HG02610 (cell line): Measurements from ENCODE around the gene SYT2.
"Not testable (repeated sequence)": the region's sequence is repeated elsewhere in the genome, so short reads cannot be mapped to it uniquely, and the experiment has no call there.

ENCODE experiments used
- ATAC-seq: cut with Tn5 transposase; IDR thresholded peaks from one replicate; pipeline ENCODE4 v1.9.1; 2021; ENCODE audit warnings: mild to moderate bottlenecking, moderate library complexity; ENCODE audit not compliant: unreplicated experiment

The SYT2 gene

GRCh38 chr1:202625416-202626360, 84.6 kb downstream of the SYT2 start:
- ATAC-seq, result no peak

DNA sequence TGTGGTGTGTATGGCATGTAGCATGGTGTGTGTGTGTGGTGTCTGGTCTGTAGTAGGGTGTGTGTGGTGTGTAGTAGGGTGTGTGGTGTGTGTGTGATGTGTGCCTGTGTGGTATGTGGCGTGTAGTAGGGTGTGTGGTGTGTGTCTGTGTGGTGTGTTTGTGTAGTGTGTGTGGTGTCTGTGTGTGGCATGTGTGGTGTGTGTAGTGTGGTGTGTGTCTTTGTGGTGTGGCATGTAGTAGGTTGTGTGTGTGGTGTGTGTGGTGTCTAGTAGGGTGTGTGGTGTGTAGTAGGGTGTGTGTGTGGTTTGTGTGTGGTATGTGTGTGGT, 85.5 kb downstream of the SYT2 start:
- no peak for ATAC-seq

DNA sequence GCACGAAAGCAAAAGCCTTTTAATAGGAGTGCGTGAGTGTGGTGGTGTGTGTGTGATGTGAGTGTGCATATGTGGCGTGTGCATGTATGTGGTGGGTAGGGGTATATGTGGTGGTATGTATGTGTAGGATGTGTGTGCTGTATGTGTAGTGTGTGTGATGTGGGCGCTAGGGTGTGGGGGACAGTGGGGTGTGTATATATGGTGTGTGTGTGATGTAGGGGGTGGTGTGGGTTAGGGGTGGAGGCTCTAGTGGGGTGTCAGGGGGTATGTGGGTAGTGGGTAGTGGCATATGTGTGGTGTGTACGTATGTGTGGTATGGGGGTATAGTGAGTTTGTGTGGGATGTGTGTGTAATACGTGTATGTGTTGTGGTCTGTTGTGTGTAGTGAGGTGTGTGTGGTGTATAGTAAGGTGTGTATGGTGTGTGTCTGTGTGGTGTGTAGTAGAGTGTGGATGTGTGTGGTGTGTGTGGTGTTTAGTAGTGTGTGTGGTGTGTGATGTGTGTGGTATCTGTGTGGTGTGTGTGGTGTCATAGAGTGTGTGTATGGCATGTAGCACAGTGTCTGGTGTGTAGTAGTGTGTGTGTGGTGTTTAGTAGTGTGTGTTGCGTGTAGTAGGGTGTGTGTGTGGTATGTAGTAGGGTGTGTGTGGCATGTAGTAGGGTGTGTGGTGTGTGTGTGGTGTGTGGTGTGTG, 86.0 kb downstream of the SYT2 start:
- ATAC-seq, result no peak

DNA sequence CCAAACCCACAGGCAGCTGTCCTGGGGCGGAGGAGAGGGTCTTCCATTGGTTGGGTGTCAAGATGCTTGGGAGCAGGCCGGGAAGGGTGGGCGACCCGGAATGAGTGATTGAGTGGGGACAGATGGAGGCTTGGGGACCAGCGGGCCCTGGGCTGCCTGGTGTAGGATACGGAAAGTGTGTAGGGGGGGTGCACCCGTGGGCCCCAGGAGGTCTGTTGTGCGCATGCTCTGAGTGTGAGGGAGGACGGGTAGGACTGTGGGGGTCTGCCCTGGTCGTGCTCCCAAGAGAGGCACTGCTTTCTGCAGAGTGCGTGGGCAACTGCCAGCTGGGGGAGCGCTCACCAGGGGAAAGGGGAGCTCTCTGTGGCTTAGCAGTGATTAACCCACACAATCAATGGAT, 86.8 kb downstream of the SYT2 start:
- not testable (repeated sequence) for ATAC-seq

DNA sequence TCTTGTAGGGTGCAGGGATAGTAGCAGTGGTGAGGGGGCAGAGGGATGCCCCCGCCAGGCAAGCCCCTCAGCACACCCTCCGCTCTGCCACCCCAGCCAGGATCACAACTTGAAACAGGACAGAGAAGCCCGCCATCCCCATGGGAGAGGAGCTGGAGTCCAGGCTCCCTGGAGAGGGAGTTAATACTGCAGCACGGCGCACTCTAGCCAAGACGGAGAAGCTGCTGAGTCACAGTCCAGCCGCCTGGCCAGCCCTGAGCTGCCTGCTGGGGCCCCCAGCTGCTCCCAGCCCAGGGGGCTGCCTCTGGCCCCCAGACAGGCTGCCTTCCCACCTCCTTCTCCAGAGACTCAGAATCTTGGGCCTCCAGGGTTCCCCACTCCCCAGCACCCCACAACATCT, 87.2 kb downstream of the SYT2 start:
- ATAC-seq, result no peak

DNA sequence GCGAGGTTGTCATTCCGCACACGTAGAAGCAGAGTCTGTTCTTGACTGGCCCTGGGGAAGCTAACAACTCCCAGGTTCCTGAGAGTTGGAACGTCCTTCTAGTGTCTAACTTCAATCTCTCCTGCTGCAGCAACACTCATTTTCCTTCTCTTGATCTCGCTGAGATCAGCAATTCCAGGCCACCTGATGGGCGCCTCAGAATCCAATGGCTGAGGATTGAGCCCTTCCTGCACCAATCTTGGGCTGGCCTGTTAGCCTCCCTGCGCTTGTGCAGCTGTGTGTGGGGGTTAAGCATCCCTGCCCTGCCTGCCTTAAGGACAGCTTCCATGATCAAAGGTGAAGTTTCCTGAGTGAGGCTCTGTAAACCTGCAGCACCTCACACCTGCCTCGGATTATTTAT, 87.9 kb downstream of the SYT2 start:
- ATAC-seq, result no peak

DNA sequence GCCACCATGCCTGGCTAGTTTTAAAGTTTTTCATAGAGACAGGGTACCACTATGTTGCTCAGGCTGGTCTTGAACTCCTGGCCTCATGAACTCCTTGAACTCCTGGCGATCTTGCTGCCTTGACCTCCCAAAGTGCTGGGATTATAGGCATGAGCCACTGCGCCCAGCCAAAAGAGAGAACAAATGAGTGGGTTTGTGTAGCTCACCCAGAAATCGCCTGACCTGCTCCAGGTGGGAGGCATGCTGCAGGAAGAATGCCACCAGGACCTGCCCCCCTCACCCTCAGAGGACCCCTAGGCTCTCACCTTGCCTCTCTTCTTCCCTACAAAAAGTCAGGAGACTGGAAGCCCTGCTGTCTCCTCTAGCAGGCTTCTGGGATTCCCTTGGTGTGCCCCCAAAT, 88.8 kb downstream of the SYT2 start:
- ATAC-seq, result no peak

GRCh38 chr1:202620036-202620435, 90.2 kb downstream of the SYT2 start:
- not testable (repeated sequence) for ATAC-seq

DNA sequence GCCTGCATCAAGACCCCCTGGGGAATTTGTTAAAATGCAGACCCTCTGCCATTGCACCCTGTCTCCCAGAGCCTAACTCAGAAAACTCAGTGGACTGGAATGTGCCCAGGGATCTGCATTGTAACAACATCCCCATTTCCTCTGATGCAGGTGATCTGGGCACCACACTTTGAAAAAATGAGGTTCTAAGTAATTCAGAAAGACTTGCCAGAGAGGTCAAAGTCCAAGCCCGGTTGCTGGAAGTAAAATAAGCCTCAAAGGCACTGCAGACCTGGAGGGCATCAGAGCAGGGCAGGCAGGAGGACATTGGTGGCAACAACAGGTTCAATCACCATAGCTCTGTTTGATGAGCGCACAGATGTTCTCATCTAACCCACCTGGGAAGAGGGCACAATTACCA, 90.7 kb downstream of the SYT2 start:
- no peak for ATAC-seq

DNA sequence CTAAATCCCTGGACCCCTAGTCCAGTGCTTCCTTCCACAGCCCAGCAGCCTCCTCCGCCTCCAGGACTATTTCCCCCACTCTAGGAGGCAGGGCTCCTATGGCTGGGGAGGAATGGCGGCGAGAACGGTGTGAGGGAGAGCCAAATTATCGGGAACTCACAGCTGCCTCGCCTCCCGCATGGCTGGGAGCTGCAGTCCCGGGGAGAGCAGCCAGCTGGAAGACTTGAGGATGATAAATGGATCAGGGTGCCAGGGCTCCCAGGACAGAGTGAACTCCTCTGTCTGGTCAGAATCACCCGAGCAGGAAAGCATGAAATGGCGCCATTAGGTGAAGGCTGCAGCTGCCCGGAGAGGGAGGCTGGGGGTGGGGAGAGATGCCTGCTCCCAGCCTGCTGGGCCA, 91.2 kb downstream of the SYT2 start:
- ATAC-seq, result not testable (repeated sequence)

DNA sequence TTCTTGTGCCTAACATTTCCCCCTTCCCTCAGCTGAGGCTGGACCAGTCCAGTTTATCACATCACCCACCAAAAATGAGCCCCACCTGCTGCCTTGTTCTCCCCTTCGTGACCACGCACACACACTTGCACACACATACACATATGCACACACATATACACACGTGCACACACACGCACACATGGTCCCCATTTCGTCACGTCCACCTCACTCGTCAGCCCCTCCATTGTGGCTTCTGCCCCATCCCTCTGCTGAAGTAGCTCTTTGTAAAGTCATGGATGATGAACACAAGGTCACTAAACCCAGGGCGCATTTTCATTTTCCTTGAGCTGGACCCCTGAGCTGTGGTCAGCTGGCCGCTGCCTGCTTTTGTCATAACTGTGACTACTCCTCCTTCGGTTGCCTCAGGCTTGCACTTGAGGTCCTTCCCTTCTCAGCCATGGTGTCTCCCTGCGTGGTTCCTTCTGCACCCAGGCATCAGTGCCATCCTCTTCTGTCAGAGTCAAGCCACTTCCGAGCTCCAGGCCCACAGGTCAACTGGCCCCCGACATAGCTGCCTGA, 93.8 kb downstream of the SYT2 start:
- ATAC-seq, result peak; percentile 23

GRCh38 chr1:202615501-202616354, 94.5 kb downstream of the SYT2 start:
- peak; percentile 75 for ATAC-seq

GRCh38 chr1:202615208-202615500, 95.1 kb downstream of the SYT2 start:
- ATAC-seq, result not testable (repeated sequence)

DNA sequence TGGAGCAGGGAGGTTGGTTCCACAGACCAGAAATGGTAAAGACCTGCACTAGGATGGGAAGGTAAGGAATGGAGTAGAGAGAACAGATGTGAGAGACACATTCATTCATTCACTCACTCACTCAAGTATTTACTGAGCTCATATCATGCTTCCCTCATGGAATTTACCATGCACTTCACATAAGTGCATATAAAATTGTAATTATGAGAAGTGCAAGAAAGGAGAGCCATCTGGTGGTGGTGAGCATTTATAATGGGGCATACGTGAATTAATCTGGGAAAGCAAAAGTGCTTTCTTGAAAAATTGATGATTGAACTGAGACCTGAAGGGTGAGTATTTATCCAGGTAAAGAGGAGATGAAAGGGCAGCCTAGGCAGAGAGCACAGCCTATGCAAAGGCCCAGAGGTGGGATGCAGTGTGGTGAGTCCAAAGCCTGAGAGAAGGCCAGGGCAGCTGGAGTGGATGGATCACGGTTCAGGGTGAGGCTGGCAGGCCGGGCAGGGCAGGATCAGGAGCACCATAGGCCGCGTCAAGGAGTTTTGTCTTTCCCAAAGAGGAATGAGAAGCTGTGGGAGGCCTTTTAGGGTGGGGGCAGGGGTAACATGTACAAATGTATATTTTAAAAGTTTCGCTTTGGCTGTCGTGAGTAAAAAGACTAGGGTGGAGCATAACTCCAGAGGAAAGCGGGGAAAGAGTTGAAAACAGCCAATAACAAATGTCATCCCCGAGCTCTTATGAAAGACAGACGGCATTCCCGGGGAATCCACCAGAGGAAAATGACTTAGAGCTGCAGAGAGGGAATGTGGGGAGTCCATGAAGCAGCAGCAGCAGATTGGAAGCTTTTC, 95.7 kb downstream of the SYT2 start:
- not testable (repeated sequence) for ATAC-seq

DNA sequence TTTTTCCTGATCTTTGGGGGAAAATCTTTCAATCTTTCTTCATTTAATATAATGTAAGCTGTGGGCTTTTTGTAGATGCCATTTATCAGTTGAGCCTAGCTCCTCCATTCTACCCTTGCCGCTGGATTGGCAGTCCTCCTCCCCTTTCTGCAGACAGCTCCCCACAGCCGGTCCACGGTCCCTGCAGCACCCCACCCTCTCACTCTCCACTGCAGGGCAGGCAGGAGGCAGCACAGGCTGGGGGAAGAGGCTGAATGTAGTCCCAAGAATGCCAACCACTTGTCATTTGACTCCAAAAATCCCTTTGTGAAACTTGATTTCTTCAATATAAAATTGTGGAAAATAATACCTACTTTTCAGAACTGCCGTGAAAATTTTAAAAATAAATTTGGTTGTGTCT, 96.7 kb downstream of the SYT2 start:
- ATAC-seq, result no peak

DNA sequence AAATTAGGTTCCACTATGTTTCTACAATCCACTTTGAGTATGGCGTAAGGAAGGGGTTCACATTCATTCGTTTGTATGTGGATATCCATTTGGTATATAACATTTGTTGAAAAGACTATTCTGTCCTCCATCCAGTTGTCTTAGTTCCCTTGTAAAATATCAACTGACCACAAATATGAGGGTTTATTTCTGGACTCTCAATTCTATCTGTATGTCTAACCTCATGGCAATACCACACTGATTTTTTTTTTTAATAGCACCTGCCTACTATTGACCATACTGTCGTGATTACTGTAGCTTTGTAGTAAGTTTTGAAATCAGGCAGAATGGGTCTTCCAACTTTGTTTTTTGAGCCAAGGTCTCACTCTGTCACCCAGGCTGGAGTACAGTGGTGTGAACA, 98.2 kb downstream of the SYT2 start:
- ATAC-seq, result not testable (repeated sequence)

DNA sequence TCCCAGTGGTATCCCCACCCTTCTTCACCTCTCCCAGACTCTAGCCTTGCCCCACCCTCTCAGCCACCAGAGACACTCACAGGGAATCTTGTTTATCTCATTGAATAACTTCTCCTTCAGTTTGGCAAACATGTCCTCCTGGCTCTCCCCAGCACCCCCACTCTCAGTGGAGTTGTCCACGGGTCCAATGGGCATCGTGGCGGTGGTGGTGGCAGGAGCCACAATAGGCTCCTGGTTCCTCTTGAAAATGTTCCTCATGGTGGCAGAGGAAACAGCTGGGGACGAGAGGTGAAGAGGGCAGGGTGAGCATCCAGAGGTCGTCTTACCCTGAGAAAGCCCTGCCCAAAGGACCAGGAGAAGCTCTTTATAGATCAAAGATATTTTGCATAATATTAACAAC, 104.7 kb downstream of the SYT2 start:
- no peak for ATAC-seq

- no peak for ATAC-seq
Observed at GRCh38 chr1:202603435-202603834, 106.8 kb downstream of the SYT2 start.

- ATAC-seq, result no peak
Observed at GRCh38 chr1:202600432-202601041, 109.7 kb downstream of the SYT2 start.
